Suprapubic skin (tissue), 4 donors: ENCODE results near the gene KAZN.

ENCODE experiments used
- CTCF ChIP-seq, 2 donors: fragments of 200-600 bp in 1 of 2; fragments of 450-650 bp in 1 of 2; sonication (generic) in 1 of 2; IDR thresholded peaks; one replicate each; pipeline ENCODE4 v1.5.1; 2016 to 2019; ENCODE audit warnings: antibody characterized with exemption in 2 of 2, mild to moderate bottlenecking in 1 of 2, moderate library complexity in 1 of 2
- POLR2A ChIP-seq, 2 donors: fragments of 450-650 bp; IDR thresholded peaks; one replicate each; pipeline ENCODE4 v1.6.1; 2017; ENCODE audit warnings: antibody characterized with exemption in 2 of 2, mild to moderate bottlenecking in 2 of 2, moderate library complexity in 2 of 2
- POLR2AphosphoS5 ChIP-seq, 3 donors: sonication (generic); formaldehyde crosslinking; IDR thresholded peaks; one replicate each; pipeline ENCODE4 v1.6.1; 2017; ENCODE audit warnings: antibody characterized with exemption in 3 of 3

DNA sequence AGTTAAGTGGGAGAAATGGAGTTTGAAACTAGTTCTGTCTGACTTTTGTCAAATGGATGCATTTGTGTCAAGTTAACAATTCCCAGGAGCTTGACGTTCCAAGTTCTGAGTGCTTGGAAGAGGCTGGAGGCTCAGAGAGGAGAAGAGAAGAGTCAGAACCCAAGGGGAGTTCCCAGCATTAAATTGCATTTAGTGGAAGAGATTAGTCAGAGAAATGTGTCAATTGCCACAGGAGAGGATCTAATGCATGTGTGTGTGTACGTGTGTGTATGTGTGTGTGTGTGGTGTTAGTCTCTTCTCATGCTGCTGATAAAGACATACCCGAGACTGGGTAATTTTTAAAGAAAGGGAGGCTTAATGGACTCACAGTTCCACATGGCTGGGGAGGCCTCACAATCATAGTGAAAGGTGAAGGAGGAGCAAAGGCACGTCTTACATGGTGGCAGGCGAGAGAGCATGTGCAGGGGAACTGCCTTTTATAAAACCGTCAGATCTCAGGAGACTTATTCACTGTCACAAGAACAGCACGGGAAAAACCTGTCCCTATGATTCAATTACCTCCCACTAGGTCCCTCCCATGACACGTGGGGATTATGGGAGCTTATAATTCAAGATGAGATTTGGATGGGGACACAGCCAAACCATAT, 453.5 kb downstream of the KAZN start:
- TF ChIP-seq POLR2A (IDR thresholded peaks at IDR 0.05) (no peak), CTCF (IDR thresholded peaks at IDR 0.05) (no peak), POLR2AphosphoS5 (IDR thresholded peaks at IDR 0.05) (no peak)
